Mesodermal cell (in vitro differentiated cells): ENCODE results near the gene KRTAP5-1.

Experiments
- H3K27ac ChIP-seq: 2 replicates; pipeline ENCODE4 v1.7.0; 2013; ENCODE audit warnings: mild to moderate bottlenecking, low read depth, low read length, moderate library complexity; ENCODE audit not compliant: severe bottlenecking
- H3K36me3 ChIP-seq: 2 replicates; pipeline ENCODE4 v1.7.1; 2013; ENCODE audit warnings: mild to moderate bottlenecking, low read length, moderate library complexity; ENCODE audit not compliant: control insufficient read depth, insufficient read depth
- H3K4me1 ChIP-seq: one replicate; pipeline ENCODE4 v1.7.1; 2013; ENCODE audit warnings: mild to moderate bottlenecking, low read length; ENCODE audit not compliant: insufficient read depth, control insufficient read depth, poor library complexity, severe bottlenecking
- H3K4me3 ChIP-seq: 2 replicates; pipeline ENCODE4 v1.7.0; 2013; ENCODE audit warnings: low read length, control low read depth, mild to moderate bottlenecking; ENCODE audit not compliant: insufficient read depth, poor library complexity, severe bottlenecking; ENCODE audit errors: extremely low read depth
- H3K9me3 ChIP-seq: 2 replicates; pipeline ENCODE4 v1.7.1; 2013; ENCODE audit warnings: mild to moderate bottlenecking, low read length, moderate library complexity; ENCODE audit not compliant: control insufficient read depth
- WGBS, 2 experiments: methylation state at CpG; one replicate each; pipeline ENCODE4 v1.1.5; 2013; ENCODE audit warnings: missing lambda C conversion rate in 2 of 2; ENCODE audit not compliant: insufficient coverage in 2 of 2; 5-methylcytosine and 5-hydroxymethylcytosine counted together

KRTAP5-1 gene

DNA sequence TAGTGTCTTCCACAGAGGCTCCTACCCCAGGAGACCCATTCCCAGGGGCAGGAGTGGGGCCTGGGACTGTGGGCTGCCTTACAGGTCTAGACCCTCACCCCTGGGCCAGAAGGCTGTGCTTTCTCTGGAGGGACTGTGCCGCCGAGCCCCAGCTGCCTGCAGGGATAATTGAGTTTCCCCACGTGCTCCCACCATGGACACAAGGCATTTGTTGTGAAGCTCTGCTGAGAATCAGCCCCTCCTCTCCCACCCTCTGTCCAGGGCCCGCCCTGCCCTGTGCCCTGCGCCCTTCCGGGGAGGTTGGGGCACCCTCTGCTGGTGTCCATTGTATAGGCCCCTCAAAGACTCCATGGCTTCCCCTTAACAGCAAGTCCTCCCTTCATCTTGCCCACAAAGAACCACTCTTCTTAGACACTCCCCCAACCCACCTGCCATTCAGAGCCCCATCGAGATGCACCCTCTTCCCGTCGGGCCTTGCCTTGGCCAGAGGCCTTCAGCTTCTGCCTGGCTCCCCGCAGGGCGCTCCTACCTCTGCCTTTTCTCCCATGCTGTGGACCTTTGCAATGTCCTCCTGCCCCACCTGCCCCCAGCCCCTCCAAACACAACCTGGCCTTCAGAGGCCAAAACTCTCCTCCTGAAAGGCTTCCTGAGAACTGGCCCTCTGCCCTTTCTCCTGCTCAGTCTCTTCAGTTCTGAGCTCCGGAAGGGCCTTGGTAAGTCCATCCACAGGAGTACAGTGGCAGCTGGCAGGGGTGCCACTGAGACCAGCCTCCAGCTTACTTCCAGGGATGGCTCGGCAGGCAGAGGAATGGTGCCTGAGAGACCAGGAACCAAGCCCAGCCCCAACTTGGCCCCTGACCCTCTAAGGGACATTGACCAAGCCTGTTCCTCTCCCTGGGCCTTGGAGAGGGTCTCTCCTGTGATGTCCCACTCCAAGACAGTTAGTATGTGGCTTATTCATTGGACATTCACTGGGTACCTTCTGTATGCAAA is 35.4 kb downstream of the KRTAP5-1 start:
- 81 to 84% methylated on average over 13 of the region's 13 CpGs for WGBS, 2 experiments
- peaks cover 11% of the 10 kb centered on the region for H3K4me1 ChIP-seq
- H3K27ac ChIP-seq = no peak overlapping the region
- H3K4me3 ChIP-seq = no peak overlapping the region
- H3K9me3 ChIP-seq = no peaks in the 10 kb centered on the region
- no peaks in the 10 kb centered on the region for H3K36me3 ChIP-seq

DNA sequence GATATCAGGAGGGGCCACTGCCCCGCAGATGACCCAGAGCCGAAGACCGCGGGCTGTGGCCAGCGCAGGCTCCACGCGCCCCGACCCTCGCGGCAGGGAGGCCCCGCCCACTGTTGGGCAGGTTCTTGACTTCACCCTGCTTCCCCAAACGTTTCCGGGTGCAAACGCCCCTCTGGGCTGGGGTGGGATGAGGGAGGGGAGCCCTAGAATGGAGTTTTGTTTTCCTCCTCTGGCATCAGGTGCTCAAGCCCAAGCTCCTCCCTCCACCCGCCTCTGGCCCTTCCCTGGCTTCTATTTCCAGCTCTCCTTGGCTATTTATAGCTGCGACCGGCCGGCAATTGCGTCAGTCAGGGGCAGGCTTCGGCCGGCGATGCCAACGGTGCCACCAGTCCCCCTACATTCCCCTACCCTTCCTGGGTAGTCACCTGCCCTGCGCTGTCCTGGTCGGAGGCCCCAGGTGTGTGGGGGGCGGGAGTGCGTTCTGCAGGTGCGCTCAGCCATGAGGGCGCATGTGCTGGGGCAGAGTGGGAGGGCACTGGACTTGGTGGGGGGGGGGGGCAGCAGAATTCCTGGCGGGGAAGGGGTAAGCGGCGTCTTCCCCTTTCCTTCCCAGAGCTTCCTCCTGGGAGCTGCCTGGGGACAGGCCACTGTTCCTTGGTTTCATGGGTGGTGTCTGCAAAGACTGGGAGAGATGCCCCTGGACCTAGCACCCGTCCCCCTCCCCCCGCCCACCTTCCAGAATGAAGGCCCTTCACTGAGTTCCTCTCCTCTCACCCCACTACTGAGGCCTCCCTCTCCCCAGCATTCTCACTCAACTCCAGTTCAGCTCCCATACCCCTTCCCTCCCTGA is 36.6 kb downstream of the KRTAP5-1 start:
- no peak overlapping the region for H3K27ac ChIP-seq

DNA sequence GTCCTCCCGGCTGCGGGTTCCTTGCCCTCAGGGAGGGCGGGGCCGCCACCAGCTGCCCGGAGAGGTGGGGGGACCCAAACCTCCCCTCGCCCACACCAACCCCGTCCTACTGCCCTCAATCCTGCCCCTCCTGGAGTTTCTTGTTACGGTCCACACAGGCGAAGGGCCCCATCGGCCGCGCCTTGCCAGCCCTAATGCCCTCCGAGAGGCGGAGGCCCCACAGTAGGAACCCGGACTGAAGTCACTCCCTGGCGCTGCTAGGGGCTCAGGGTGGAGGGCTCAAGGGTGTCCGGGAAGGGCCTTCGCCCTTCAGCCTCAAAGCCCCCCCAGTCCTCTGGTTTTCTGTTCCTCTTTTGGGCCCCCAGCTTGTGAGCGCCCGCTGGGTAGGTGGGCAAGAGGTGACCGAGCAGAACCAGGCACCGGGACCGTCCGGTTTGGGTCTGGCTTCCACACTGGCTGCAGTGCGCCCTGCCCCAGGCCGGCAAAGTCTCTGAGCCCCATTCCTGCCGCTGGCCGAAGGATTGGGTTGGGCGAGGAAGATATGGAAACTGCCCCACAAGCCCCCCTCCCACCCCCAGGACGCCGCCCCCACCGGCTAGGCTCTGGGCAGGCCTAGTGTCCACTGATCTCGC is 37.5 kb downstream of the KRTAP5-1 start:
- 17 to 18% methylated on average over 19 to 20 of the region's 33 CpGs for WGBS, 2 experiments
- Histone ChIP-seq H3K9me3 (no peaks in the 10 kb centered on the region), H3K4me1 (peaks cover 11% of the 10 kb centered on the region), H3K36me3 (no peaks in the 10 kb centered on the region), H3K4me3 (peak overlapping the region; percentile 23), H3K27ac (no peak overlapping the region)

More for the DNA sequence above, 36.6 kb downstream of the KRTAP5-1 start:
- Histone ChIP-seq H3K36me3 (no peaks in the 10 kb centered on the region), H3K9me3 (no peaks in the 10 kb centered on the region), H3K4me3 (no peak overlapping the region), H3K4me1 (peaks cover 11% of the 10 kb centered on the region)
- WGBS, 2 experiments = 1 to 6% methylated on average over 11 to 21 of the region's 34 CpGs

DNA sequence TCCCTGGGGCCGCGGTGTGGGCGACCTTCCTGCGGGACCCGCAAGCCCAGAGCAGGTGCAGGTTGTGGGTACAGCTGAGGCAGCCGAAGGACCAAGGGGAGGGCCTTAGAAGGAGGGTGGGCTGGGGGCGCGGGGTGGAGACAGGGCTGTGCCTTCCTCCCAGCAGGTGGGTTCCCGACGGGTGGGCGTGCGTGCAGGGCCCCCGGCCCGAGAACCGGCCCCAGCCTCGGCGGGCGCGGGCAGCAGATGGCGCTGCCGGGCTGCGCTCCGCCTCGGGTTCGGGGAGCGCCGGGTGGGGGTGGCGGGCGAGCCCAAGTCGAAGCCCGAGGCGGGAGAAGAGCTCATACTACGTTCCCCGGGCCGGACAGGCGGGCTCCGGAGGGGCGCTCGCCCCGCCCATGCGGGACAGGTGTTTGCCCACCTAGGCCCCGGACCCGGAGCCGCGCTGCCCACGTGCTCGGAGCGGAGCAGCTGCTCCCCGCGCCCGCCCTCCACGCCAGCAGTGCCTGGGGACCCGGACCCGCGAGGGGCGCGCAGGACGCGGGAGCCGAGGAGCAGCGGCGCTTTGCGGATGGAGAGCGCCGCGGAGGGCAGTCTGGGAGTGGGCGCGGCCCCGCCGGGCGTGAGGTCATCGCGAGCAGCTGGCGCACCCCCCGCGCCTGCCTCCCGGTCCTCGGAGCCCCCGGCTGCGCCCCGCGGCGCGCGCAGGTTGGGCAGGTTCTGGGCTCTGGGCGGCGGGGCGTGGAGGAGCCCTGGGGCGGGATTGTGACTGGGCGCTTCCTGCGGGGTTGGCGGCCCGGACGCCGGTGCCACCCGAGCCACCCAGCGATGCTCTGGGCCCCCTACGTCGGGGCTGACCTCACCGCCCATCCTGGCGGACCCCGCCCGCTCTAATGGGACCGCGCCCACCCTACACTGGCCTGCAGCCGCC is 38.3 kb downstream of the KRTAP5-1 start:
- Histone ChIP-seq H3K4me3 (peak overlapping the region; percentile 23), H3K27ac (no peak overlapping the region), H3K9me3 (no peaks in the 10 kb centered on the region), H3K36me3 (no peaks in the 10 kb centered on the region), H3K4me1 (peaks cover 11% of the 10 kb centered on the region)
- WGBS, 2 experiments = 4% methylated on average over 62 to 94 of the region's 106 CpGs

DNA sequence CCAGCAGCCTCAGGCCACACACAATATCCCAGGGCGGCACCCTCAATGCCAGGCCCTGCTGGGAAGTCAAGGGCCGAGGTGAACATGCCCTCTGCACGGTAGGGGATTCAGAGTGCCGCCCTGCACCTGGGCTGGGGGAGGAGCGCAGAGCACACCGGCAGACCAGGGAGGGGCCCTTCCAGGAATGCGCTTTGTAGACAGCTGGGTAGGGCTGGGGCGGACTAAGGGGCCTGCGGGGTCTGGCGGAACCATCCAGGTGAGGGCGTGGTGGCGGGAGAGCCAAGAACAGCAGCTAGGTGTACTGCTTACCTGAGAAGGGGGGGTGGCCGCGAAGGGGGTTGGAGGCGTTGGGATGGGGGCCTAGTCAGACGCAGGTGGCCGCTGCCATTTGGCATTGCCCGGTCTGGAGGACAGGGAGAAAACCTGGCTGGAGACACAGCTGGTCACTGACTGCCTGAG is 39.0 kb downstream of the KRTAP5-1 start:
- Histone ChIP-seq H3K36me3 (no peaks in the 10 kb centered on the region), H3K27ac (no peak overlapping the region), H3K4me3 (no peak overlapping the region), H3K9me3 (no peaks in the 10 kb centered on the region), H3K4me1 (peaks cover 11% of the 10 kb centered on the region)
- 33 to 37% methylated on average over 13 to 15 of the region's 18 CpGs for WGBS, 2 experiments

DNA sequence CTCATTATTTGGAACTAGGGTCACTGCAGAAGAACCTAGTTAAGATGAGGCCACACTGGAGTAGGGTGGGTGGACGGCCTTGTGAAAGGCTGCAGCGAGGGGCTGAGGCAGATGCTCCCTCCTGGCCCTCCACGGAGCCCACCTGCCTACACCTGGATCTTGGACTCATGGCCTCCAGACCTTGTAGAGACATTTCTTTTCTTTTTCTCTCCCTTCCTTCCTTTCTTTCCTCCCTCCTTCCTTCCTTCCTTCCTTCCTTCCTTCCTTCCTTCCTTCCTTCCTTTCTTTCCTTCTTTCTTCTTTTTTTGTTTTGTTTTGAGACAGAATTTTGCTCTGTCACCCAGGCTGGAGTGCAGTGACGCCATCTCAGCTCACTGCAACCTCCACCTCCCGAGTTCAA is 39.7 kb downstream of the KRTAP5-1 start:
- no peaks in the 10 kb centered on the region for H3K9me3 ChIP-seq
- no peaks in the 10 kb centered on the region for H3K36me3 ChIP-seq
- no peak overlapping the region for H3K27ac ChIP-seq
- whole genome bisulfite sequencing, 2 experiments = 79 to 80% methylated on average over 3 to 4 of the region's 5 CpGs
- H3K4me1 ChIP-seq = peaks cover 11% of the 10 kb centered on the region
- H3K4me3 ChIP-seq = no peak overlapping the region

DNA sequence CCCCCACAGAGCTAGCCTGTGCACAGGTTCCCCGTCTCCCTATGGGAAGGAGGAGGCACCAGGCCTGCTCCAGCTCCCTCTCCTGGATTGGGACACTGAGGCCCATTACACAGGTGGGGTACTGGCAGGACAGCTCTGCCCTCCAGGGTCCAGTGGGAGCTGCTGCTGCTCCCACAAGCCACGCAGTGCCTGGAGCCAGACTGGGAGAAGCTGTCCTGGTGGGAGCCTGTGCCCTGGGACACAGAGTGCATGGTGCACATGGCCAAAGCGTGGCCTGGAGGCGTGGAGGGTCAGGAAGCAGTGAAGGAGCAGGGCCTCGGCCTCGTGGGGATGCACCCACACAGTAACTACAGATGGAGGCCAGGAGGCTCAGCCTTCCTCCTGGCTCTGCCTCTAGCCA is 40.5 kb downstream of the KRTAP5-1 start:
- H3K27ac ChIP-seq = no peak overlapping the region
- 73 to 81% methylated on average over 5 to 6 of the region's 6 CpGs for WGBS, 2 experiments
- H3K4me1 ChIP-seq = peaks cover 11% of the 10 kb centered on the region
- no peaks in the 10 kb centered on the region for H3K9me3 ChIP-seq
- H3K4me3 ChIP-seq = no peak overlapping the region
- H3K36me3 ChIP-seq = no peaks in the 10 kb centered on the region

DNA sequence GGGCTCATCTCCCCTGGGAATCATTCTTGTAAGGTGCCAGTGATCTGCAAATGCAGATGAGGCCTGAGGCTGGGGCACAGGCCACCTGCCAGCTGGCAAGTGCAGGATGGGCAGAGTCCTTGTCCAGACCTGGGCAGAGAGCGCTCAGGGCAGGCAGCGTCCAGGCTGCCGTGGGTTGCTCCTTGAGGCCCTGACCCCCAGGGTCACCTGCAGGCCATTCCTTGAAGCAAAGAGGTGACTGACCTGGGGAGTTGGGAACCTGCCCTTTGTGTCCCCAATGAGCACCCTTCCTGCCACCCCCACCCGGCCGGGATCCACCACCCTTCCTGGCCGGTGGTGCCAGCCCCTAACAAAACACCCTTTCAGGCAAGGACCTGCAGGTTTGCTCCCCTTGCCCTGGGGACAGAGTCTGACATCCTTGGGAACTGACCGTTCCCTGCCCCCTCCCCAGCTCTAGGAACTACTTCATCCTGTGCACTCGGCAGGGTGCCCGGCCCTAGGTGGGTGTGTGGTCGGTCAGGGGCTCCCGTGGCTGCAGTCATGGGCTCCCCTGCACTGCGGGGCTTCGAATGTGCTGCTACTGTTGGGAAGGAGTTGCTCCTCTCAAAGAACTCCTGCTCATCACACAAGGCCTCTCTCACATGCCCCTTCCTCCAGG is 41.3 kb downstream of the KRTAP5-1 start:
- H3K36me3 ChIP-seq = no peaks in the 10 kb centered on the region
- 85 to 86% methylated on average over 6 to 8 of the region's 13 CpGs for WGBS, 2 experiments
- H3K4me3 ChIP-seq = no peak overlapping the region
- no peaks in the 10 kb centered on the region for H3K9me3 ChIP-seq
- peaks cover 11% of the 10 kb centered on the region for H3K4me1 ChIP-seq
- H3K27ac ChIP-seq = no peak overlapping the region

DNA sequence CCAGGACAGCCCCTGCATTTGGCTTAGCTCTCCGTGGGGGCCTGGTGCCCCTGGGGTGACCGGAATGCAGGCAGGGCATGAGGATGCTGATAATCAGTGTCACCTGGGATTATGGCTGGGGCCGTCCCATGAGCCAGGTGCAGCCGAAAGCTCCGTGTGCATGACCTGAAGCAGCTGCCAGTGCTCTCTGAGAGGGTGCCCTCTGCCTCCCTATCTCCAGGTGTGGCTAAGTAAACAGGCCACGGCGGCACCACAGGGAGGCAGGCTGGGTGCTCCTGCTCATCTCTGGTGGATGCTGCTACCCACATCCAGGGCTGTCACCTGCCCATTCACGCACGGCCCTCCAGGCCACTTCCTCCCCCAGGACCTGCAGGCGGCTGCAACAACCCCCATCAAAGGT is 42.8 kb downstream of the KRTAP5-1 start:
- Histone ChIP-seq H3K4me3 (no peak overlapping the region), H3K9me3 (no peaks in the 10 kb centered on the region), H3K27ac (no peak overlapping the region), H3K4me1 (no peaks in the 10 kb centered on the region), H3K36me3 (no peaks in the 10 kb centered on the region)
- WGBS, 2 experiments = 73 to 88% methylated on average over 5 to 8 of the region's 10 CpGs
